HepG2 (cell line): ENCODE measurements around the gene HMGCS2. TPM values are rescaled to one million over a fixed set of nuclear protein-coding genes. Genes with fewer than 3 reads are reported as not detected.

ENCODE experiments used
- AHR ChIP-seq: IDR thresholded peaks from 2 replicates; pipeline ENCODE4 v1.6.1; 2018; ENCODE audit warnings: missing genetic modification reagents, missing compliant biosample characterization
- ARID5B ChIP-seq: IDR thresholded peaks from 2 replicates; pipeline ENCODE4 v1.4.0; 2020; ENCODE audit warnings: mild to moderate bottlenecking, missing genetic modification reagents
- ELF3 ChIP-seq: IDR thresholded peaks from 2 replicates; pipeline ENCODE4 v1.6.1; 2016; ENCODE audit warnings: missing genetic modification reagents, missing compliant biosample characterization
- GLI4 ChIP-seq: sonication (generic); formaldehyde crosslinking; IDR thresholded peaks from 2 replicates; pipeline ENCODE4 v1.5.1; 2020; ENCODE audit warnings: missing genetic modification reagents, mild to moderate bottlenecking, moderate library complexity, borderline replicate concordance
- PITX1 ChIP-seq: sonication (generic); formaldehyde crosslinking; IDR thresholded peaks from 2 replicates; pipeline ENCODE4 v1.5.1; 2020; ENCODE audit warnings: mild to moderate bottlenecking, missing genetic modification reagents
- RCOR2 ChIP-seq: IDR thresholded peaks from 2 replicates; pipeline ENCODE4 v1.6.1; 2016; ENCODE audit warnings: missing biosample characterization, missing genetic modification reagents
- SETDB1 ChIP-seq: sonication (generic); formaldehyde crosslinking; IDR thresholded peaks from 2 replicates; pipeline ENCODE4 v1.5.1; 2020; ENCODE audit warnings: missing genetic modification reagents, mild to moderate bottlenecking, borderline replicate concordance
- TGIF2 ChIP-seq: IDR thresholded peaks from 2 replicates; pipeline ENCODE4 v1.6.1; 2016; ENCODE audit warnings: control low read depth, missing compliant biosample characterization
- ZBTB21 ChIP-seq: sonication (generic); formaldehyde crosslinking; IDR thresholded peaks from 2 replicates; pipeline ENCODE4 v1.4.0; 2020; ENCODE audit warnings: missing genetic modification reagents
- ZFP1 ChIP-seq: IDR thresholded peaks from 2 replicates; pipeline ENCODE4 v1.6.1; 2016
- ZFP36 ChIP-seq: fragments of 150-350 bp; IDR thresholded peaks from 2 replicates; pipeline ENCODE4 v1.6.1; 2018; ENCODE audit warnings: borderline replicate concordance, low read length, low read depth; ENCODE audit not compliant: partially characterized antibody
- ZFP91 ChIP-seq: sonication (generic); formaldehyde crosslinking; IDR thresholded peaks from 2 replicates; pipeline ENCODE4 v1.9.0; 2022; ENCODE audit warnings: missing genetic modification reagents, mild to moderate bottlenecking, borderline replicate concordance
- ZMAT5 ChIP-seq: sonication (generic); formaldehyde crosslinking; IDR thresholded peaks from 2 replicates; pipeline ENCODE4 v1.5.0; 2020; ENCODE audit warnings: mild to moderate bottlenecking, low read depth, missing genetic modification reagents, borderline replicate concordance
- ZNF331 ChIP-seq: sonication (generic); formaldehyde crosslinking; IDR thresholded peaks from 2 replicates; pipeline ENCODE4 v1.4.0; 2020; ENCODE audit warnings: missing genetic modification reagents
- ZNF501 ChIP-seq: sonication (generic); formaldehyde crosslinking; IDR thresholded peaks from 2 replicates; pipeline ENCODE4 v1.5.1; 2020; ENCODE audit warnings: mild to moderate bottlenecking, moderate library complexity, missing genetic modification reagents
- ZNF550 ChIP-seq: sonication (generic); formaldehyde crosslinking; IDR thresholded peaks from 2 replicates; pipeline ENCODE4 v1.4.0; 2020; ENCODE audit warnings: mild to moderate bottlenecking, missing genetic modification reagents, borderline replicate concordance
- ZNF607 ChIP-seq: sonication (generic); formaldehyde crosslinking; IDR thresholded peaks from 2 replicates; pipeline ENCODE4 v1.5.1; 2020; ENCODE audit warnings: missing genetic modification reagents, mild to moderate bottlenecking, borderline replicate concordance
- ZNF775 ChIP-seq: sonication (generic); formaldehyde crosslinking; IDR thresholded peaks from 2 replicates; pipeline ENCODE4 v1.4.0; 2020; ENCODE audit warnings: missing genetic modification reagents, mild to moderate bottlenecking, moderate library complexity, borderline replicate concordance
- ZNF83 ChIP-seq: sonication (generic); formaldehyde crosslinking; IDR thresholded peaks from 2 replicates; pipeline ENCODE4 v1.4.0; 2020; ENCODE audit warnings: missing genetic modification reagents, mild to moderate bottlenecking, borderline replicate concordance
- ZXDC ChIP-seq: sonication (generic); formaldehyde crosslinking; IDR thresholded peaks from 2 replicates; pipeline ENCODE4 v1.5.0; 2020; ENCODE audit warnings: mild to moderate bottlenecking, missing genetic modification reagents
- polyA plus RNA-seq, 8 experiments: library from polyadenylated mRNA; depleted of rRNA in 3 of 8; stranded (reverse) in 7 of 8; unstranded in 1 of 8; fragments of >200 nt; fragmentation: Illumina TruSeq in 4 of 8; extraction: Trizol in 4 of 8; gene quantifications; 2 replicates each; pipeline versions ENCODE4 v1.2.1 to v1.2.3, GENCODE V29; 2011 to 2016; ENCODE audit warnings: low read depth in 4 of 8, missing spikeins in 1 of 8, mixed read lengths in 1 of 8; ENCODE audit not compliant: insufficient read depth in 1 of 8
- total RNA-seq, 5 experiments: library from RNA; depleted of rRNA; stranded (reverse); fragments of >200 nt; fragmentation: Illumina TruSeq; extraction: Trizol; gene quantifications; 2 replicates each; pipeline ENCODE4 v1.2.3, GENCODE V29; 2016; ENCODE audit warnings: low read depth in 1 of 5

Gene HMGCS2
- total and polyA plus RNA-seq, 2 of the 13 experiments (the other 11 are each of a cell fraction or from before 2014, with no cell fraction given): 0.44 to 1.5 TPM

GRCh38 chr1:119766374-119766794 is 2.3 kb downstream of the HMGCS2 start (continued):
- TF ChIP-seq ARID5B (peak; percentile 93), ZNF607 (CRISPR knock-in tag) (peak; percentile 45; the same call in 1 of the 2 replicates), ZNF331 (CRISPR knock-in tag) (no peak; the same call in 1 of the 2 replicates), ZNF550 (CRISPR knock-in tag) (no peak), ZNF501 (CRISPR knock-in tag) (peak; percentile 56; the same call in 1 of the 2 replicates), SETDB1 (CRISPR knock-in tag) (no peak), ZMAT5 (CRISPR knock-in tag) (no peak), ZFP36 (no peak), ZXDC (CRISPR knock-in tag) (no peak), GLI4 (CRISPR knock-in tag) (no peak), PITX1 (no peak; the same call in 1 of the 2 replicates), ELF3 (peak; percentile 64), RCOR2 (0 out of 2 replicates have a peak, but pooled peaks have one; percentile 57), TGIF2 (CRISPR knock-in tag) (no peak), ZNF83 (CRISPR knock-in tag) (no peak), ZFP91 (no peak), ZBTB21 (CRISPR knock-in tag) (no peak), ZFP1 (no peak), AHR (CRISPR knock-in tag) (no peak), ZNF775 (CRISPR knock-in tag) (no peak)
